DND-41 (cell line): ENCODE measurements around the gene SNX25.
A peak's percentile ranks its signal among the peaks of the same experiment; 100 is the strongest.
"Not testable (repeated sequence)": the region's sequence is repeated elsewhere in the genome, so short reads cannot be mapped to it uniquely, and the experiment has no call there.

Experiments used
- ATAC-seq: fragments of 200-7000 bp; cut with Tn5 transposase; 3 replicates; pipeline ENCODE4 v1.9.1; 2021; ENCODE audit warnings: low read depth; ENCODE audit not compliant: insufficient read depth
- DNase-seq: peaks from one replicate; pipeline ENCODE4 v3.0.0-alpha.2; 2020
- H2AFZ ChIP-seq: 2 replicates; pipeline ENCODE4 v1.6.0; 2012; ENCODE audit warnings: low read depth, low read length
- H3K27ac ChIP-seq: 2 replicates; pipeline ENCODE4 v1.5.1; 2012; ENCODE audit warnings: low read length, inconsistent platforms
- H3K27me3 ChIP-seq: fragments of 200-600 bp; sonication (generic); 2 replicates; pipeline ENCODE4 v1.6.0; 2012; ENCODE audit warnings: low read length, mild to moderate bottlenecking, inconsistent platforms; ENCODE audit not compliant: insufficient read depth, poor library complexity
- H3K36me3 ChIP-seq: 2 replicates; pipeline ENCODE4 v1.5.1; 2012; ENCODE audit warnings: low read length, inconsistent platforms; ENCODE audit not compliant: insufficient read depth
- H3K4me1 ChIP-seq: 2 replicates; pipeline ENCODE4 v1.5.1; 2012; ENCODE audit warnings: mild to moderate bottlenecking, low read length; ENCODE audit not compliant: insufficient read depth
- H3K4me2 ChIP-seq: 2 replicates; pipeline ENCODE4 v1.6.0; 2012; ENCODE audit warnings: mild to moderate bottlenecking, moderate library complexity, low read length, inconsistent platforms; ENCODE audit not compliant: insufficient read depth
- H3K4me3 ChIP-seq, 2 experiments: fragments of 200-600 bp in 1 of 2; shearing (Covaris generic) in 1 of 2; 2 replicates each; pipeline ENCODE4 v1.5.1; 2012 to 2016; ENCODE audit warnings: inconsistent platforms in 2 of 2, low read length in 2 of 2, mild to moderate bottlenecking in 2 of 2, low read depth in 1 of 2, moderate library complexity in 1 of 2
- H3K79me2 ChIP-seq: 2 replicates; pipeline ENCODE4 v1.6.0; 2012; ENCODE audit warnings: low read length, inconsistent platforms; ENCODE audit not compliant: insufficient read depth
- H3K9ac ChIP-seq: 2 replicates; pipeline ENCODE4 v1.6.0; 2012; ENCODE audit warnings: low read depth, mild to moderate bottlenecking, inconsistent platforms, low read length, moderate library complexity
- H3K9me3 ChIP-seq: 2 replicates; pipeline ENCODE4 v1.5.1; 2012; ENCODE audit warnings: low read length, moderate library complexity, mild to moderate bottlenecking, inconsistent platforms; ENCODE audit not compliant: insufficient read depth, severe bottlenecking
- H4K20me1 ChIP-seq: 2 replicates; pipeline ENCODE4 v1.6.0; 2012; ENCODE audit warnings: low read length; ENCODE audit not compliant: insufficient read depth
- EZH2 ChIP-seq: IDR thresholded peaks from 3 replicates; pipeline ENCODE4 v1.6.1; 2012; ENCODE audit warnings: borderline replicate concordance, low read depth, mild to moderate bottlenecking, moderate library complexity, low read length, inconsistent platforms; ENCODE audit not compliant: severe bottlenecking
- TF ChIP-seq, protein P1 (sequence below): IDR thresholded peaks from 2 replicates; pipeline ENCODE4 v1.5.1; 2012; ENCODE audit warnings: borderline replicate concordance, low read length, moderate library complexity, mild to moderate bottlenecking; ENCODE audit not compliant: poor library complexity, severe bottlenecking; ENCODE audit errors: extremely low read depth

Gene SNX25

DNA sequence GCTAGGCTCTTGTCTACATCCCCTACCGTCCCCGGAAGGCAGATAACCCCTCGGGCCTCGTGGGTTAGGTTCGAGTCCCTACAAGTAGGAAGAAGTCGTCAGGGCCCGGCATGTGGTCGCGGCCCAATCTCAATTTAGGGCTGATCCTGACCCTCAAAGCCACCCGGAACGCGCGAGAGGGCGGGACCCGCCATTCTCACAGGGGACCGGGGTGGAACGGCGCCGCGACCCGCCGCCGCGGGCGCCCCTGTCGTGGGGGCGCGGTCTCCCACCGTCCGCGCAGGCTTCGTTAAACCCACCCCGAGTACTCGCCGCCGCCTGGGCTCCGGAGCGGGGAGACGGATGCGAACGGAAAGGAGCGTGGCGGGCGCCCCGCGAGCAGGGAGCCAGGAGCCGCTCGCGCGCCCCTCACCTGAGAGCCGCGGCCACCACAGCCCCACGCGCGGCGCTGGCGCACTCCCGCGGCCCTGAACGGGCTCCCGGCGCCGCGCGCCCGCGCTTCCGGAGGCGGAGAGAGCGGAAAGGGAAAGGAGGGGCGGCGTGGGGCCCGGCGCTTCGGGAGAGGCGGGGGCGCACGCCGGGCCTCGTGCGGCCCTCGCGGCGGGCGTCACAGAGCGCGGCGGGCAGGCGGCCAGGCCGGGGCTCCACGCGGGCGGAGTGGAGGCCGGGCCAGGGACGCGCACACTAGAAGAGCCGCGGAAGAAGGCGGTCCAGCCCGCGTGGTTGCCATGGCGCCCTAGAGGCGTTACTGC is 5.7 kb upstream of the SNX25 start, which contains the start of gene CFAP97:
CFAP97 (minus strand) TSS at position 515 of the 752 bp plus-strand sequence. CDS start 12,804 bp downstream, outside the sequence.
- Histone ChIP-seq H3K27me3 (no peaks in the 10 kb centered on the region), H3K79me2 (peaks cover 41% of the 10 kb centered on the region), H3K9ac (peak within 1 kb of the TSS; percentile 96), H4K20me1 (no peaks in the 10 kb centered on the region), H2AFZ (peak within 1 kb of the TSS; percentile 91), H3K9me3 (no peaks in the 10 kb centered on the region), H3K4me1 (peaks cover 35% of the 10 kb centered on the region), H3K4me3 (peak within 1 kb of the TSS; percentile 64 to 76), H3K36me3 (peaks cover 5% of the 10 kb centered on the region; the same call in 1 of the 2 replicates), H3K4me2 (peak within 1 kb of the TSS; percentile 99), H3K27ac (peak within 1 kb of the TSS; percentile 60)
- ATAC-seq, result peak; percentile 81
- TF ChIP-seq, protein P1, sequence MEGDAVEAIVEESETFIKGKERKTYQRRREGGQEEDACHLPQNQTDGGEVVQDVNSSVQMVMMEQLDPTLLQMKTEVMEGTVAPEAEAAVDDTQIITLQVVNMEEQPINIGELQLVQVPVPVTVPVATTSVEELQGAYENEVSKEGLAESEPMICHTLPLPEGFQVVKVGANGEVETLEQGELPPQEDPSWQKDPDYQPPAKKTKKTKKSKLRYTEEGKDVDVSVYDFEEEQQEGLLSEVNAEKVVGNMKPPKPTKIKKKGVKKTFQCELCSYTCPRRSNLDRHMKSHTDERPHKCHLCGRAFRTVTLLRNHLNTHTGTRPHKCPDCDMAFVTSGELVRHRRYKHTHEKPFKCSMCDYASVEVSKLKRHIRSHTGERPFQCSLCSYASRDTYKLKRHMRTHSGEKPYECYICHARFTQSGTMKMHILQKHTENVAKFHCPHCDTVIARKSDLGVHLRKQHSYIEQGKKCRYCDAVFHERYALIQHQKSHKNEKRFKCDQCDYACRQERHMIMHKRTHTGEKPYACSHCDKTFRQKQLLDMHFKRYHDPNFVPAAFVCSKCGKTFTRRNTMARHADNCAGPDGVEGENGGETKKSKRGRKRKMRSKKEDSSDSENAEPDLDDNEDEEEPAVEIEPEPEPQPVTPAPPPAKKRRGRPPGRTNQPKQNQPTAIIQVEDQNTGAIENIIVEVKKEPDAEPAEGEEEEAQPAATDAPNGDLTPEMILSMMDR, result no peak
- TF ChIP-seq EZH2, result no peak
- peak; percentile 81 for DNase-seq

GRCh38 chr4:185204238-185204910 is 5.0 kb upstream of the SNX25 start:
- H3K79me2 ChIP-seq, result peaks cover 39% of the 10 kb centered on the region
- peak overlapping the region; percentile 96 for H3K9ac ChIP-seq
- DNase-seq, result no peak
- no peaks in the 10 kb centered on the region for H3K9me3 ChIP-seq
- peaks cover 40% of the 10 kb centered on the region for H3K4me1 ChIP-seq
- no peaks in the 10 kb centered on the region for H4K20me1 ChIP-seq
- peaks cover 5% of the 10 kb centered on the region; the same call in 1 of the 2 replicates for H3K36me3 ChIP-seq
- H3K27me3 ChIP-seq, result no peaks in the 10 kb centered on the region
- peak overlapping the region; percentile 60 for H3K27ac ChIP-seq
- H3K4me2 ChIP-seq, result peak overlapping the region; percentile 99
- H2AFZ ChIP-seq, result peak overlapping the region; percentile 91
- H3K4me3 ChIP-seq, result peak overlapping the region; percentile 64 to 76
- no peak for ATAC-seq
- no peak for TF ChIP-seq EZH2

- H3K9me3 ChIP-seq, H4K20me1 ChIP-seq, H3K27me3 ChIP-seq, H3K36me3 ChIP-seq, ATAC-seq, DNase-seq, H3K27ac ChIP-seq: not testable (repeated sequence)
- Histone ChIP-seq H3K79me2 (peaks cover 38% of the 10 kb centered on the region), H2AFZ (peak overlapping the region; percentile 91; the same call in 1 of the 2 replicates), H3K4me2 (peak overlapping the region; percentile 99), H3K9ac (peak overlapping the region; percentile 96; the same call in 1 of the 2 replicates), H3K4me1 (peaks cover 40% of the 10 kb centered on the region), H3K4me3 (peak overlapping the region in 1 of 2 experiments; percentile 76; a peak in 3 of 4 replicates)
Measured at GRCh38 chr4:185205073-185205472, 4.3 kb upstream of the SNX25 start.

- H3K9me3 ChIP-seq, result no peaks in the 10 kb centered on the region
- no peak overlapping the region for H3K4me2 ChIP-seq
- H3K36me3 ChIP-seq, result no peaks in the 10 kb centered on the region
- no peaks in the 10 kb centered on the region for H4K20me1 ChIP-seq
- H3K27ac ChIP-seq, result no peak overlapping the region
- H2AFZ ChIP-seq, result no peak overlapping the region
- no peak overlapping the region for H3K4me3 ChIP-seq
- ATAC-seq, result no peak
- no peak for DNase-seq
- TF ChIP-seq EZH2, result no peak
- TF ChIP-seq, protein P1, result no peak
- no peak overlapping the region for H3K9ac ChIP-seq
- no peaks in the 10 kb centered on the region for H3K27me3 ChIP-seq
- peaks cover 40% of the 10 kb centered on the region for H3K4me1 ChIP-seq
- peaks cover 33% of the 10 kb centered on the region for H3K79me2 ChIP-seq
Measured at GRCh38 chr4:185205697-185206342, 3.6 kb upstream of the SNX25 start.
